T-helper 1 cell treated with Interleukin-12 subunit alpha and Interleukin-12 subunit beta and Interleukin-4 antibody, amounts not matched to agents 30 μg/mL and 1 μg/mL, for 36 hours (primary cell): ENCODE data around the gene SLC35F5.
"Not testable (repeated sequence)": the region's sequence is repeated elsewhere in the genome, so short reads cannot be mapped to it uniquely, and the experiment has no call there.

Source experiments
- H3K27ac Mint-ChIP-seq: one replicate; pipeline ENCODE4 v1.8.0; 2021; ENCODE audit warnings: mild to moderate bottlenecking, mixed read lengths
- H3K27me3 Mint-ChIP-seq: one replicate; pipeline ENCODE4 v1.8.0; 2021; ENCODE audit warnings: low read depth, mixed read lengths
- H3K36me3 Mint-ChIP-seq: one replicate; pipeline ENCODE4 v1.8.0; 2021; ENCODE audit warnings: low read depth, mixed read lengths
- H3K4me1 Mint-ChIP-seq: one replicate; pipeline ENCODE4 v1.8.0; 2021; ENCODE audit warnings: low read depth, mixed read lengths
- H3K4me3 Mint-ChIP-seq: one replicate; pipeline ENCODE4 v1.8.0; 2021; ENCODE audit warnings: mild to moderate bottlenecking, moderate library complexity, mixed read lengths
- H3K9me3 Mint-ChIP-seq: one replicate; pipeline ENCODE4 v1.8.0; 2021; ENCODE audit warnings: mixed read lengths

The SLC35F5 gene

GRCh38 chr2:113720167-113720566 lies 36.3 kb downstream of the SLC35F5 start:
- no peak overlapping the region for H3K4me3 Mint-ChIP-seq
- no peaks in the 10 kb centered on the region for H3K4me1 Mint-ChIP-seq
- H3K9me3 Mint-ChIP-seq, result no peaks in the 10 kb centered on the region
- no peaks in the 10 kb centered on the region for H3K27me3 Mint-ChIP-seq
- H3K36me3 Mint-ChIP-seq, result peaks cover 20% of the 10 kb centered on the region
- H3K27ac Mint-ChIP-seq, result no peak overlapping the region

- peaks cover 2% of the 10 kb centered on the region for H3K4me1 Mint-ChIP-seq
- peaks cover 11% of the 10 kb centered on the region for H3K36me3 Mint-ChIP-seq
- no peaks in the 10 kb centered on the region for H3K9me3 Mint-ChIP-seq
- H3K4me3 Mint-ChIP-seq, result no peak overlapping the region
- no peak overlapping the region for H3K27ac Mint-ChIP-seq
- no peaks in the 10 kb centered on the region for H3K27me3 Mint-ChIP-seq
These were observed 40.2 kb downstream of the SLC35F5 start for GRCh38 chr2:113716291-113716690.

GRCh38 chr2:113712941-113713340 lies 43.5 kb downstream of the SLC35F5 start:
- Mint-ChIP-seq H3K27me3 (no peaks in the 10 kb centered on the region), H3K27ac (no peak overlapping the region), H3K36me3 (peaks cover 9% of the 10 kb centered on the region), H3K9me3 (no peaks in the 10 kb centered on the region), H3K4me1 (peaks cover 2% of the 10 kb centered on the region), H3K4me3 (no peak overlapping the region)

- Mint-ChIP-seq H3K4me1 (peaks cover 2% of the 10 kb centered on the region), H3K27me3 (no peaks in the 10 kb centered on the region), H3K9me3 (no peaks in the 10 kb centered on the region), H3K4me3 (no peak overlapping the region), H3K36me3 (peaks cover 9% of the 10 kb centered on the region), H3K27ac (no peak overlapping the region)
These were observed 44.6 kb downstream of the SLC35F5 start for GRCh38 chr2:113711851-113712250.

GRCh38 chr2:113709022-113709421 lies 47.4 kb downstream of the SLC35F5 start:
- H3K4me1 Mint-ChIP-seq, result peaks cover 2% of the 10 kb centered on the region
- H3K36me3 Mint-ChIP-seq, result no peaks in the 10 kb centered on the region
- no peak overlapping the region for H3K4me3 Mint-ChIP-seq
- H3K9me3 Mint-ChIP-seq, result no peaks in the 10 kb centered on the region
- H3K27me3 Mint-ChIP-seq, result no peaks in the 10 kb centered on the region
- no peak overlapping the region for H3K27ac Mint-ChIP-seq

- H3K9me3 Mint-ChIP-seq, result no peaks in the 10 kb centered on the region
- no peak overlapping the region for H3K4me3 Mint-ChIP-seq
- no peak overlapping the region for H3K27ac Mint-ChIP-seq
- H3K36me3 Mint-ChIP-seq, result no peaks in the 10 kb centered on the region
- no peaks in the 10 kb centered on the region for H3K4me1 Mint-ChIP-seq
- H3K27me3 Mint-ChIP-seq, result no peaks in the 10 kb centered on the region
These were observed 49.3 kb downstream of the SLC35F5 start for GRCh38 chr2:113707106-113707505.

GRCh38 chr2:113705982-113706523 lies 50.4 kb downstream of the SLC35F5 start:
- Mint-ChIP-seq H3K4me3 (no peak overlapping the region), H3K27ac (no peak overlapping the region), H3K9me3 (no peaks in the 10 kb centered on the region), H3K4me1 (no peaks in the 10 kb centered on the region), H3K36me3 (no peaks in the 10 kb centered on the region), H3K27me3 (no peaks in the 10 kb centered on the region)

GRCh38 chr2:113704300-113704993 lies 52.0 kb downstream of the SLC35F5 start:
- not testable (repeated sequence) for H3K9me3 Mint-ChIP-seq, H3K4me3 Mint-ChIP-seq, H3K36me3 Mint-ChIP-seq, H3K27ac Mint-ChIP-seq, H3K4me1 Mint-ChIP-seq, H3K27me3 Mint-ChIP-seq

GRCh38 chr2:113703386-113704299 lies 52.8 kb downstream of the SLC35F5 start:
- H3K27me3 Mint-ChIP-seq, result no peaks in the 10 kb centered on the region
- no peak overlapping the region for H3K27ac Mint-ChIP-seq
- no peaks in the 10 kb centered on the region for H3K9me3 Mint-ChIP-seq
- H3K4me3 Mint-ChIP-seq, result no peak overlapping the region
- no peaks in the 10 kb centered on the region for H3K36me3 Mint-ChIP-seq
- H3K4me1 Mint-ChIP-seq, result peaks cover 15% of the 10 kb centered on the region

GRCh38 chr2:113700186-113700841 lies 56.1 kb downstream of the SLC35F5 start:
- Mint-ChIP-seq H3K4me3 (peak overlapping the region; percentile 49), H3K36me3 (no peaks in the 10 kb centered on the region), H3K27ac (peak overlapping the region; percentile 52), H3K9me3 (peaks cover 3% of the 10 kb centered on the region), H3K4me1 (peaks cover 17% of the 10 kb centered on the region), H3K27me3 (no peaks in the 10 kb centered on the region)

GRCh38 chr2:113698892-113699447 lies 57.5 kb downstream of the SLC35F5 start:
- H3K27me3 Mint-ChIP-seq, result no peaks in the 10 kb centered on the region
- H3K9me3 Mint-ChIP-seq, result peaks cover 3% of the 10 kb centered on the region
- peak overlapping the region; percentile 4 for H3K4me3 Mint-ChIP-seq
- H3K36me3 Mint-ChIP-seq, result no peaks in the 10 kb centered on the region
- peak overlapping the region; percentile 17 for H3K27ac Mint-ChIP-seq
- peaks cover 25% of the 10 kb centered on the region for H3K4me1 Mint-ChIP-seq

GRCh38 chr2:113698251-113698650 lies 58.2 kb downstream of the SLC35F5 start:
- peaks cover 33% of the 10 kb centered on the region for H3K4me1 Mint-ChIP-seq
- H3K27ac Mint-ChIP-seq, H3K36me3 Mint-ChIP-seq, H3K4me3 Mint-ChIP-seq, H3K27me3 Mint-ChIP-seq, H3K9me3 Mint-ChIP-seq: not testable (repeated sequence)

- Mint-ChIP-seq H3K4me3 (no peak overlapping the region), H3K27ac (no peak overlapping the region), H3K36me3 (no peaks in the 10 kb centered on the region), H3K9me3 (peaks cover 3% of the 10 kb centered on the region), H3K27me3 (no peaks in the 10 kb centered on the region), H3K4me1 (peaks cover 39% of the 10 kb centered on the region)
These were observed 58.9 kb downstream of the SLC35F5 start for GRCh38 chr2:113697516-113697915.

GRCh38 chr2:113694438-113694837 lies 62.0 kb downstream of the SLC35F5 start:
- H3K9me3 Mint-ChIP-seq, result peaks cover 3% of the 10 kb centered on the region
- H3K4me1 Mint-ChIP-seq, result peaks cover 37% of the 10 kb centered on the region
- no peak overlapping the region for H3K27ac Mint-ChIP-seq
- peaks cover 4% of the 10 kb centered on the region for H3K27me3 Mint-ChIP-seq
- peak overlapping the region; percentile 77 for H3K4me3 Mint-ChIP-seq
- H3K36me3 Mint-ChIP-seq, result no peaks in the 10 kb centered on the region
